HG03565 (cell line): Measurements from ENCODE around the gene LRGUK.

Experiments
- ATAC-seq: cut with Tn5 transposase; IDR thresholded peaks from one replicate; pipeline ENCODE4 v1.9.1; 2021; ENCODE audit warnings: mild to moderate bottlenecking, moderate library complexity; ENCODE audit not compliant: unreplicated experiment

The LRGUK gene

DNA sequence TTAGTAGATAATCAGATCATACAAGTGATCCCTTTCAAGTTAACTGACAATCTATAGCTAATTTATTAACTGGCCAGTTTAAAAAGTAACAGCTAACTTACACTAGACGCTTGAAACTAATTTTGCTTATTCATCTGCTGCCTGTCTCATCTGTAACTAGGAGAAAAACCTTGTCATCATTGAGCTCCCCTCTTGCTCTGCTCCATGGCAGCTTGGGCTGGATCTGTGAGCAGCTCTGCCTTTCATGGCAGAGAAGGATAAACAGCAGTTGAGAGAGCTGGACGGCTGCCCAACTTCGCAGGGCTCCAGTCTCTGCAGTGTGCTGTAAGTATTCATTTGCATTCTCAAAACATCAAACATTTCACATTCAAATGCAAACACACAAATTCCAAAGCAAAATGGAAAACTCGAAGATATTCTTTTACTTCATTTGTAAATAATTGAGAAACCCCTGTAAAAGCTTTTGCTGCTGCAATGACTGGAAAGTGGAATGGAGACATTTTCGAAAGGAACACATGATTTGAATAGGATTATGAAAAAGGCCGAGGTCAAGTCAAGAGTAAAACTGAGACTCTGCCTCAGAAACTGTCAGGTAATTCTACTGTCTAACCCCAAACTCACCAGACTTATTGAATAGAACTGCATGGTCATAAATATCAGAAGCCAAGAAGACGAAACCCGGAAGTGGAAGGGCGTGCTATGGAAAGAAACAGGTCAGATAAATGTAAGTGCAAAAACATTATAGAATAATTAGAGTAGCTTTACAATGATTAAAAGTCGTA, 172.0 kb downstream of the LRGUK start:
- ATAC-seq: no peak

- no peak for ATAC-seq
Observed at GRCh38 chr7:134300988-134301387, 173.8 kb downstream of the LRGUK start.

GRCh38 chr7:134301592-134301991, 174.5 kb downstream of the LRGUK start:
- ATAC-seq: no peak

DNA sequence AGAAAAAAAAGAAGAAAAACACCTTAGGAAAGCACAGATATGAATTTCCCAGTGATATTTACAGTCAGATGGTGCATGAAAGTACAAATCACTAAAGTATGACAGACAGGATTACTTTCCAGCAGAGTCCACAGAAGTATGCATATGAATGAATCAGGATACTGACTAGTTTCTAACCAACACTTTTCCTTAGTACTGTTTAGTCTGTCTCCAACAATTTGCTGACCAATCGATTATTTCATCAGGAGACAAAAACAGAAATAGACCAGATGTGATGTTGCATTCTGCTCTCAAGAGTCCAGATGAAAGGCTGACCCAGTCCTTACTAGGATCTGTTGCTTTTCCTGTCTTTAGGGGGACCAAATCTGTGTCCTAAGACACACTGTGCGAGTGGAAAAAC, 175.0 kb downstream of the LRGUK start:
- ATAC-seq: no peak

GRCh38 chr7:134307320-134307719, 180.2 kb downstream of the LRGUK start:
- ATAC-seq: no peak

DNA sequence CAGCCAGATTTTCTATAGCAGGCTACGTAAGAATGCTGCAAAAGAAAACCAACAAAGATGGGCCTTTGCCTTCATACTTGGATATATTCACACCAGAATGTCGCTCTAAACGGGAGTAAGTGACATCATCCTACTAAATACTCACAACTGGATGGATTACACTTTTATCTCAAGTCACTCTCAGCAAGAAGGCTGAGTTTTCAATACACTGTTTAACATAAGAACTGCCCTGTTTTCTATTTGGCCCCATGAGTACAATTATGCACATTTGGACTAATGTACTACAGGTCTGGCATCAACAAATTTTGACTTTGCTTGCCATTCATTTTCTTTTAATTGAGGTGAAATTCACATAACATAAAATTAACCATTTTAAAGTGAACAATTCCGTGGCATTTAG, 181.4 kb downstream of the LRGUK start:
- ATAC-seq: no peak

GRCh38 chr7:134311807-134312206, 184.7 kb downstream of the LRGUK start:
- ATAC-seq: no peak

- no peak for ATAC-seq
Observed at GRCh38 chr7:134312717-134313116, 185.6 kb downstream of the LRGUK start.

DNA sequence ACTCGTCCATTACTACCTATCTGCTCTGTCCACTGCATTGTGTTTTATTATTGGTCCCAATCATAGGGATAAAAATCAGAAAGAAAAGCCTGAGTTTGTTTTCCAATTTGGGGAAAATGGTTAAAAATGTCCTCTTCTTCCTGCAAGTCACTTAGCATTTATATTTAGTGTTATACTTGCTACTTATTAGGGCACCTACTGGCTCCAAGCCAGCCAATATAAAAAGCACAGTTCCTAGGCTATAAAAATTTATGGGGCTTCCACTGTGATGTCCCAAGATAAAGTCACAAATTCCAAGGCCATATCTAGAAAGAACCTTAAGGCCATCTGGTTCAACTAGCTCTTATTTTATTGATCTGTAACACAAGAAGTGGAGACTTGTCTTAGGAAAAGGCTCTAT, 186.4 kb downstream of the LRGUK start:
- ATAC-seq: no peak
